Activated CD8-positive, alpha-beta memory T cell treated with anti-CD3 and anti-CD28 coated beads for 4 hours (primary cell): ENCODE results near the gene CYB5RL.
"Not testable (repeated sequence)": the region's sequence is repeated elsewhere in the genome, so short reads cannot be mapped to it uniquely, and the experiment has no call there.

Experiments used
- DNase-seq, 2 donors: peaks; one replicate each; pipeline ENCODE4 v3.0.0-alpha.2; 2020; ENCODE audit warnings: low read depth in 2 of 2

The CYB5RL gene

GRCh38 chr1:54199765-54200518 is at the start of gene CYB5RL, which contains the start of gene MRPL37:
Gene CYB5RL (minus strand): TSS chr1:54200030. CDS start chr1:54195616, 4,414 bp downstream.
Gene MRPL37 (plus strand): TSS chr1:54200167. CDS start chr1:54200244, 77 bp downstream.
- DNase-seq = peak; percentile 67 to 82

GRCh38 chr1:54248966-54249365 is 49.1 kb upstream of the CYB5RL start:
- DNase-seq = no peak

GRCh38 chr1:54247863-54248515 is 48.2 kb upstream of the CYB5RL start:
- DNase-seq = no peak

- no peak for DNase-seq
These were observed 46.4 kb upstream of the CYB5RL start for GRCh38 chr1:54246116-54246721.

- DNase-seq = no peak
These were observed 45.7 kb upstream of the CYB5RL start for GRCh38 chr1:54245501-54245900.

GRCh38 chr1:54244655-54245054 is 44.8 kb upstream of the CYB5RL start:
- no peak for DNase-seq

- no peak for DNase-seq
These were observed 43.2 kb upstream of the CYB5RL start for GRCh38 chr1:54243022-54243421.

- no peak for DNase-seq
These were observed 41.5 kb upstream of the CYB5RL start for GRCh38 chr1:54241364-54241763.

- no peak for DNase-seq
These were observed 41.0 kb upstream of the CYB5RL start for GRCh38 chr1:54240741-54241335.

GRCh38 chr1:54239631-54240031 is 39.8 kb upstream of the CYB5RL start:
- DNase-seq = no peak

- DNase-seq = no peak
These were observed 39.2 kb upstream of the CYB5RL start for GRCh38 chr1:54239035-54239383.

GRCh38 chr1:54238353-54239034 is 38.7 kb upstream of the CYB5RL start:
- DNase-seq = no peak

GRCh38 chr1:54237586-54237985 is 37.8 kb upstream of the CYB5RL start:
- DNase-seq = no peak

- no peak for DNase-seq
These were observed 34.5 kb upstream of the CYB5RL start for GRCh38 chr1:54234284-54234683.

- DNase-seq = not testable (repeated sequence)
These were observed 33.4 kb upstream of the CYB5RL start for GRCh38 chr1:54233196-54233595.

GRCh38 chr1:54230507-54231339 is 30.9 kb upstream of the CYB5RL start:
- no peak for DNase-seq

GRCh38 chr1:54229281-54229891 is 29.6 kb upstream of the CYB5RL start:
- DNase-seq = no peak

GRCh38 chr1:54228638-54229079 is 28.8 kb upstream of the CYB5RL start:
- DNase-seq = no peak

GRCh38 chr1:54227891-54228310 is 28.1 kb upstream of the CYB5RL start:
- DNase-seq = no peak

GRCh38 chr1:54227091-54227602 is 27.3 kb upstream of the CYB5RL start:
- DNase-seq = no peak
